OCI-LY3 (cell line): ENCODE measurements around the gene SIMC1.

Experiments
- H2AFZ ChIP-seq: fragments of 200-600, 300-600 bp; shearing (Covaris generic); 2 replicates; pipeline ENCODE4 v1.6.0; 2014; ENCODE audit warnings: antibody characterized with exemption, low read depth, low read length
- H3K27ac ChIP-seq: fragments of 200-600, 300-600 bp; sonication (generic); 2 replicates; pipeline ENCODE4 v1.5.1; 2014; ENCODE audit warnings: mild to moderate bottlenecking, low read length, moderate library complexity, mixed read lengths
- H3K27me3 ChIP-seq: fragments of 200-600, 300-600 bp; sonication (generic); 2 replicates; pipeline ENCODE4 v1.6.1; 2014; ENCODE audit warnings: low read depth, low read length, mixed read lengths
- H3K36me3 ChIP-seq: fragments of 200-600, 300-600 bp; sonication (generic); replicated peaks from 2 replicates; pipeline ENCODE3; 2014; ENCODE audit warnings: low read depth, low read length, mixed read lengths
- H3K4me1 ChIP-seq: fragments of 300-600, 200-600 bp; sonication (generic); 2 replicates; pipeline ENCODE4 v1.6.1; 2014; ENCODE audit warnings: low read length, mixed read lengths
- H3K4me2 ChIP-seq: fragments of 200-600, 300-600 bp; sonication (generic); 2 replicates; pipeline ENCODE4 v1.6.1; 2014; ENCODE audit warnings: low read length, mixed read lengths
- H3K4me3 ChIP-seq: fragments of 300-600, 200-600 bp; sonication (generic); 2 replicates; pipeline ENCODE4 v1.5.1; 2014; ENCODE audit warnings: antibody characterized with exemption, mild to moderate bottlenecking, low read length, moderate library complexity
- H3K79me2 ChIP-seq: fragments of 300-600, 200-600 bp; shearing (Covaris generic); 2 replicates; pipeline ENCODE4 v1.6.1; 2014; ENCODE audit warnings: mild to moderate bottlenecking, low read length, mixed read lengths
- H3K9ac ChIP-seq: fragments of 300-600, 200-600 bp; shearing (Covaris generic); 2 replicates; pipeline ENCODE4 v1.6.0; 2014; ENCODE audit warnings: mild to moderate bottlenecking, low read length, moderate library complexity
- H3K9me3 ChIP-seq: fragments of 200-600, 300-600 bp; shearing (Covaris generic); 2 replicates; pipeline ENCODE4 v1.6.1; 2014; ENCODE audit warnings: low read length, mixed read lengths; ENCODE audit not compliant: insufficient read depth
- H4K20me1 ChIP-seq: fragments of 200-600, 300-600 bp; sonication (generic); 2 replicates; pipeline ENCODE4 v1.6.1; 2016; ENCODE audit warnings: low read length, mixed read lengths; ENCODE audit not compliant: insufficient read depth
- CTCF ChIP-seq: fragments of 200-600, 300-600 bp; sonication (generic); IDR thresholded peaks from 2 replicates; pipeline ENCODE4 v1.5.1; 2014; ENCODE audit warnings: antibody characterized with exemption, low read length, low read depth
- EZH2phosphoT487 ChIP-seq: fragments of 200-600 bp; shearing (Covaris generic); IDR thresholded peaks from 2 replicates; pipeline ENCODE4 v1.6.1; 2018; ENCODE audit warnings: antibody characterized with exemption, mixed run types, low read depth

The SIMC1 gene

DNA sequence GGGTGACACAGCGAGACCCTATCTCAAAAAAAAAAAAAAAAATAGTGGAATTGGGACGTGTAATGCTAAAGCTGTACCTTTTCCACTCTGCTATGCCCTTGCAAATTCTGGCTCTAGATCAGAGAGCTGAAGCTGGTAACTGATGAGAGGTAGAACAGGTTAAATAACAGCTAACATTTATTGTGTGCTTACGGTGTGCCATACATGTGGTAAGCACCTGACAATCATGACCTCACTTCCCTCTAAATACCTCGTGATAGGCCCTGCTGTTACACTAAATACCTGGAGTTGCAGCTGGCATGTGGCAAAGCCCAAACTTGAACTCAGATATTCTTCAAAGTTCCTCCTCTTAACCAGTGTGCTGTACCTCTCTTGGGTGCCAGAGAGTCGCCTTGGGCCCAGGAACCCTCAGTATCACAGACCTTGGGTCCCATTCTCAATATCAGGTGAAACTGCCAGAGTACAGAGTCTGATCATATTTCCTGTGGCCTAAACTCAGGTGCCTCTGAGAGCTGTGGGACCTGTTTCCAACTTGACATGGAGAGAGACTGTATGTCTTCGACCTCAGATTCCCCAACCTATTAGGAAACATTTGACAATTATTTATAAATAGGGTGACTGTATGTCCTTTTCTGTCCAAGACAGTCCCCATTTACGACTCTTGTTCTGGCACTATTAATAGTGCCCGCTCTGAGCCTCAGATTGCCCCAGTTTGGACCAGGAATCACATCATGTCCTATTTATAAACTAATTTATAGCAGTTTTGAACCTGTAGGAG, 131.9 kb downstream of the SIMC1 start:
- no peaks in the 10 kb centered on the region for H3K9me3 ChIP-seq
- no peaks in the 10 kb centered on the region for H3K79me2 ChIP-seq
- H3K4me1 ChIP-seq: peaks cover 9% of the 10 kb centered on the region
- no peaks in the 10 kb centered on the region for H3K27me3 ChIP-seq
- no peak overlapping the region for H3K4me3 ChIP-seq
- no peaks in the 10 kb centered on the region for H4K20me1 ChIP-seq
- peaks cover 5% of the 10 kb centered on the region for H3K36me3 ChIP-seq
- H3K27ac ChIP-seq: no peak overlapping the region
- no peak overlapping the region for H3K4me2 ChIP-seq
- no peak overlapping the region for H3K9ac ChIP-seq
- TF ChIP-seq EZH2phosphoT487: no peak
- no peak for TF ChIP-seq CTCF
- H2AFZ ChIP-seq: no peak overlapping the region

DNA sequence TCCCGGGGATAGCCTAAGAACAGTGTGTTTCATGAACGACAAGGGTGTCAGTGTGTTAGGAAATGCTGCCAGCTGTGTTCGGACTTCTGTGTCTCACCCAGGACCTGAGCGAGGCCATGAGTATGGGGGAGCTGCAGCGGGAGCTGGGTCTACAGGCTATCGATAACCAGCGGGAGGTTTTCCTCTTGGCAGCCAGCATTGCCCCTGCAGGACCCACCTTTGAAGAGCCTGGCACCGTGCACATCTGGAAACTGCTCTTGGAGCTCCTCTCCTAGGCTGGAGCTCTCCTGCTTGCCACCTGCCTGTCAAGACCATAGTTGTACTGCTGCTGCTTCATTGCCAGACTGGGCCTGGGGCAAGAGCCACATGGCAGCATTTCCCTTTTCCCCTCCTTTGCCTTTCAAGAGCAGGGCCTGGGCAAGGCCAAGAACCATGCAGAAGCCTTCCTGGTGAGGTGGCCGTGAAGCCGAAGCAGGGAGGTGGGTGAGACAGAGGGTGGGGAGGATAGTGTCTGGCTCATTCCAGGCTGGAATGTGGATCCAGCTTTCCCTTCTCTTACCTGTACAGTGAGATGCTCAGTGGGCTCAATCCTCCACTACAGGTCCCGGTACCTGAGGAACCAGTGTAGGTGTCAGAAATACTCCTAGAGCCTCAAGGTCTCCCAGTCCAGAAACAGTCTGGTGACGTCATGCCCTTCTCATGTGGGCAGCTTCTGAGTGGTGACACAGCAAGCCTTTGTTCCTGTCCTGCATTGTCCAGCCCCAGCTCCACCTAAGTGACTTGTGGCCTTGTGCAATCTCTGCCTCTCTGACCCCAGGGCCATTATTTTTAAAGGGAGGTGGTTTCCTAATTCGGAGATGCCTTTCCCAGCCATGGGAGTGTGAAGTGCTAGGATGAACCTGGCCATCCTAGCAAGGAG, 133.7 kb downstream of the SIMC1 start:
- H3K9ac ChIP-seq: no peak overlapping the region
- H3K4me3 ChIP-seq: no peak overlapping the region
- no peaks in the 10 kb centered on the region for H3K9me3 ChIP-seq
- H3K4me1 ChIP-seq: peaks cover 9% of the 10 kb centered on the region
- H4K20me1 ChIP-seq: no peaks in the 10 kb centered on the region
- TF ChIP-seq EZH2phosphoT487: no peak
- no peak for TF ChIP-seq CTCF
- H3K36me3 ChIP-seq: peaks cover 8% of the 10 kb centered on the region
- H2AFZ ChIP-seq: no peak overlapping the region
- no peak overlapping the region for H3K27ac ChIP-seq
- no peak overlapping the region for H3K4me2 ChIP-seq
- no peaks in the 10 kb centered on the region for H3K79me2 ChIP-seq
- H3K27me3 ChIP-seq: no peaks in the 10 kb centered on the region

DNA sequence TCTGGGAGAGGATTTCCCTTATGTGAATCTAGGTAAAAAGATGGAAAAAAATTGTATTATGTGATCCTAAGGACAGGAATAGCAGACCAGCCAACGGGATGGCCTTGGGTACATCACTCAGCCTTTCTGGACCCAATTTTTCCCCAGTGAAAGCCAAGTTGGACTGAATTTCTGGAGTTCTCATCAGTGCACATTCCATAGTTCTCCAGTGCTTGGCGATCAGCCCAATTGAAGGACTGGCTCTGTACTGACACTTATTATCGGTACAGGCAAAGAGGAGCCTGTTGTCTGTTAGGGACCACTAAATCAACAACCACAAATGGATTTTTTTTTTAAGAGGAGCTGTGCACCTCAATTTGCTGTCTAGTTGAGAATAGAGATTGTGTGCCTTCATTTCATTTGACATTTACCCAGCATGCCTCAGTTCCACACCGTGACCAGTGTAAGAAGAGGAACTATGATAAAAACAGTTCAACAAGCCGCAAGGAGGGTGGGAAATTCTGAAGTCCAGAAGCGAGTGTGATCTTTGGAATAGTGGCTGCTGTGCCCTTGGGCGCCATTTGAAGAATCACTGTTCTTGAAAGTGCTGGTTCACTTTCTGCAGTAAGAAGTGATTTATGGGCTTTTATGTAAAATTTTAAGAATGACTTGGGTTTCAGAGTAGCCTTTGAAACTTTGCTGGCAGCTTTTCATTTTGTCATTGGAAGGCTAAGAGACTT, 135.0 kb downstream of the SIMC1 start:
- TF ChIP-seq EZH2phosphoT487: no peak
- no peak for TF ChIP-seq CTCF

More for the DNA sequence above, 135.0 kb downstream of the SIMC1 start:
- Histone ChIP-seq H4K20me1 (no peaks in the 10 kb centered on the region), H3K9ac (no peak overlapping the region), H3K4me1 (peaks cover 9% of the 10 kb centered on the region), H3K4me3 (no peak overlapping the region), H3K9me3 (no peaks in the 10 kb centered on the region), H3K27me3 (no peaks in the 10 kb centered on the region), H3K27ac (peak overlapping the region; percentile 21; the same call in 1 of the 2 replicates), H3K36me3 (peaks cover 8% of the 10 kb centered on the region), H2AFZ (peak overlapping the region; percentile 6; the same call in 1 of the 2 replicates), H3K79me2 (no peaks in the 10 kb centered on the region), H3K4me2 (peak overlapping the region; percentile 43)
